Osteoblast (primary cell): ENCODE data around the gene ARPC1B. TPM values are rescaled to one million over a fixed set of nuclear protein-coding genes. Genes with fewer than 3 reads are reported as not detected.
A peak's percentile ranks its signal among the peaks of the same experiment; 100 is the strongest.
"Not testable (repeated sequence)": the region's sequence is repeated elsewhere in the genome, so short reads cannot be mapped to it uniquely, and the experiment has no call there.

ENCODE experiments used
- DNase-seq: peaks from one replicate; pipeline ENCODE4 v3.0.0; 2011; ENCODE audit warnings: low spot score, mixed read lengths; ENCODE audit not compliant: insufficient read length; ENCODE audit errors: missing footprints
- H2AFZ ChIP-seq: 2 replicates; pipeline ENCODE4 v1.6.0; 2011; ENCODE audit warnings: mild to moderate bottlenecking, low read length
- H3K27ac ChIP-seq: 2 replicates; pipeline ENCODE4 v1.5.1; 2011; ENCODE audit warnings: mild to moderate bottlenecking, low read depth, low read length, moderate library complexity
- H3K27me3 ChIP-seq: 2 replicates; pipeline ENCODE4 v1.6.0; 2012; ENCODE audit warnings: mild to moderate bottlenecking, control low read depth, inconsistent platforms, low read length, moderate library complexity; ENCODE audit not compliant: insufficient read depth
- H3K36me3 ChIP-seq: 2 replicates; pipeline ENCODE4 v1.5.1; 2011; ENCODE audit warnings: mild to moderate bottlenecking, low read length, control low read depth, moderate library complexity; ENCODE audit not compliant: insufficient read depth
- H3K4me1 ChIP-seq: 2 replicates; pipeline ENCODE4 v1.5.1; 2011; ENCODE audit warnings: mild to moderate bottlenecking, low read length, control low read depth, moderate library complexity; ENCODE audit not compliant: insufficient read depth
- H3K4me2 ChIP-seq: 2 replicates; pipeline ENCODE4 v1.6.0; 2011; ENCODE audit warnings: mild to moderate bottlenecking, low read length; ENCODE audit not compliant: insufficient read depth
- H3K4me3 ChIP-seq: fragments of 200-600 bp; sonication (generic); 3 replicates; pipeline ENCODE4 v1.5.1; 2012; ENCODE audit warnings: mild to moderate bottlenecking, low read length, inconsistent platforms; ENCODE audit not compliant: insufficient read depth
- H3K79me2 ChIP-seq: 2 replicates; pipeline ENCODE4 v1.6.0; 2012; ENCODE audit warnings: mild to moderate bottlenecking, low read length, control low read depth, inconsistent platforms; ENCODE audit not compliant: insufficient read depth
- H3K9me3 ChIP-seq: 2 replicates; pipeline ENCODE4 v1.5.1; 2011; ENCODE audit warnings: low read depth, low read length, control low read depth
- H4K20me1 ChIP-seq: 2 replicates; pipeline ENCODE4 v1.6.0; 2012; ENCODE audit warnings: mild to moderate bottlenecking, low read length, control low read depth; ENCODE audit not compliant: insufficient read depth
- total RNA-seq: library from RNA; depleted of rRNA; stranded (reverse); fragments of >200 nt; gene quantifications from 2 replicates; pipeline ENCODE4 v1.2.3, GENCODE V29; 2012
- TF ChIP-seq, protein P1 (sequence below): IDR thresholded peaks from 2 replicates; pipeline ENCODE4 v1.5.1; 2011; ENCODE audit warnings: mild to moderate bottlenecking, low read depth, low read length, moderate library complexity; ENCODE audit errors: extremely low read depth

The ARPC1B gene
- total RNA-seq, 1 donor: 273 TPM

DNA sequence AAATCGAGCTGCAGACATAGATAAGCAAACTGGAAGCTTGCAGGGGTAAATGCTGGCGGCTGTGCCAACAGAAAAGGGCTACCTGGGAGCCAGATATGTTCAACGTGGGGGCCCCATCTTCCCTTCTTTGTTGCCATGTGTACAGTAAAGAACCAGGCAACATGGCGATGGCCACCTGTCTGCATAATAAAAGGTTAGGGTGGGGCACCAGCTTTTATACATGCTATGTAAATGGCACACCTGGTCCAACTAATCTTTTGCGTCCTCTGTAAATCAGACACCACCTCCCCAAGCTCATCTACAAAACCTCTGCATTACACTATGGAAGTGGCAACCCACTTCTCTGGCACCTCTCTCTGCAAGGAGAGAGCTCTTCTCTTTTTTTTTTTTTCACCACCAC, 48.1 kb downstream of the ARPC1B start:
- TF ChIP-seq, protein P1, sequence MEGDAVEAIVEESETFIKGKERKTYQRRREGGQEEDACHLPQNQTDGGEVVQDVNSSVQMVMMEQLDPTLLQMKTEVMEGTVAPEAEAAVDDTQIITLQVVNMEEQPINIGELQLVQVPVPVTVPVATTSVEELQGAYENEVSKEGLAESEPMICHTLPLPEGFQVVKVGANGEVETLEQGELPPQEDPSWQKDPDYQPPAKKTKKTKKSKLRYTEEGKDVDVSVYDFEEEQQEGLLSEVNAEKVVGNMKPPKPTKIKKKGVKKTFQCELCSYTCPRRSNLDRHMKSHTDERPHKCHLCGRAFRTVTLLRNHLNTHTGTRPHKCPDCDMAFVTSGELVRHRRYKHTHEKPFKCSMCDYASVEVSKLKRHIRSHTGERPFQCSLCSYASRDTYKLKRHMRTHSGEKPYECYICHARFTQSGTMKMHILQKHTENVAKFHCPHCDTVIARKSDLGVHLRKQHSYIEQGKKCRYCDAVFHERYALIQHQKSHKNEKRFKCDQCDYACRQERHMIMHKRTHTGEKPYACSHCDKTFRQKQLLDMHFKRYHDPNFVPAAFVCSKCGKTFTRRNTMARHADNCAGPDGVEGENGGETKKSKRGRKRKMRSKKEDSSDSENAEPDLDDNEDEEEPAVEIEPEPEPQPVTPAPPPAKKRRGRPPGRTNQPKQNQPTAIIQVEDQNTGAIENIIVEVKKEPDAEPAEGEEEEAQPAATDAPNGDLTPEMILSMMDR: no peak
- H3K4me3 ChIP-seq: no peak overlapping the region
- DNase-seq: peak; percentile 21

DNA sequence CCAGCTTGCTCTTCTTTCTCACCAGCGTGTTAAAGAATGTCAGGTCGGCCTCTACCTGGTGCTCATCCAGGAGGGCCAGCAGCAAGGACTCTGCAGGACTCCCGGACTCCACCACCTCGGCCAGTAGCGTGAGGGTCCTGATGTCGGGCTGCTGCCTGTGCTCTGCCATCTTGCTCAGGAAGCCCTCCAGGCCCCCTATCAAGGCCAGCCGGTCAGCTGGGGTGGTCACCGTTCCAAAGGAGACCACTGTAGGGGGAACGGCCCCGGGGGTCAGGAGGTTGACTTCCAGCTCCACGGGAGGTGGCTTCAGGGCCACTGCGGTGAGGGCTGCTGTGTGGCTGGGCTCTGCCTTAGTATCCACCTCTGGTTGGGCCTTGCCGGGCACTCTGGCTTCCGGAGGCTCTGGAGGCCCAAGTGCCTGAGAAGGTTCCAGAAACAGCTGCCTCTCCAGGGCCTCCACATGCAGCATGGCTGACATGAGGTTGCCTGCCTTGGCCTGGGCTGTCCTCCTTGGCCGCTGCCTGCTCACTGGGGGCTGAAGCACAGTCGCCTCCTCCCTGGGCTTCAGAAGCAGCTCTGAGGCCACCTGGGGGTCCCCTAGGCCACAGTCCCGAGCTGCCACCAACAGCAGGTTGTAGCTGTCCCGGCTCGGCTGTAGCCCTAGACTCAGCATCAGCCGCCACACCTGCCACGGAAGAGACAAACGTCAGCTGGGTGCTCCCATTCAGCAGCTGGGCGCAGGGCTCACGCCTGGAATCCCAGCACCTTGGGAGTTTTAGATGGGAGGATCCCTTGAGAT, 50.6 kb downstream of the ARPC1B start:
- Histone ChIP-seq H3K9me3 (no peaks in the 10 kb centered on the region), H2AFZ (no peak overlapping the region), H3K4me2 (no peak overlapping the region), H3K36me3 (peaks cover 25% of the 10 kb centered on the region), H3K27ac (no peak overlapping the region), H3K79me2 (peaks cover 3% of the 10 kb centered on the region), H3K4me1 (no peaks in the 10 kb centered on the region), H3K4me3 (no peak overlapping the region), H4K20me1 (no peaks in the 10 kb centered on the region), H3K27me3 (no peaks in the 10 kb centered on the region)
- TF ChIP-seq, protein P1: no peak
- DNase-seq: peak; percentile 73

More for the DNA sequence above, 48.1 kb downstream of the ARPC1B start:
- H2AFZ ChIP-seq: no peak overlapping the region
- peaks cover 10% of the 10 kb centered on the region for H3K79me2 ChIP-seq
- no peaks in the 10 kb centered on the region for H3K27me3 ChIP-seq
- no peak overlapping the region for H3K4me2 ChIP-seq
- no peaks in the 10 kb centered on the region for H3K4me1 ChIP-seq
- H4K20me1 ChIP-seq: no peaks in the 10 kb centered on the region
- no peaks in the 10 kb centered on the region for H3K9me3 ChIP-seq
- H3K27ac ChIP-seq: no peak overlapping the region
- H3K36me3 ChIP-seq: peaks cover 46% of the 10 kb centered on the region

DNA sequence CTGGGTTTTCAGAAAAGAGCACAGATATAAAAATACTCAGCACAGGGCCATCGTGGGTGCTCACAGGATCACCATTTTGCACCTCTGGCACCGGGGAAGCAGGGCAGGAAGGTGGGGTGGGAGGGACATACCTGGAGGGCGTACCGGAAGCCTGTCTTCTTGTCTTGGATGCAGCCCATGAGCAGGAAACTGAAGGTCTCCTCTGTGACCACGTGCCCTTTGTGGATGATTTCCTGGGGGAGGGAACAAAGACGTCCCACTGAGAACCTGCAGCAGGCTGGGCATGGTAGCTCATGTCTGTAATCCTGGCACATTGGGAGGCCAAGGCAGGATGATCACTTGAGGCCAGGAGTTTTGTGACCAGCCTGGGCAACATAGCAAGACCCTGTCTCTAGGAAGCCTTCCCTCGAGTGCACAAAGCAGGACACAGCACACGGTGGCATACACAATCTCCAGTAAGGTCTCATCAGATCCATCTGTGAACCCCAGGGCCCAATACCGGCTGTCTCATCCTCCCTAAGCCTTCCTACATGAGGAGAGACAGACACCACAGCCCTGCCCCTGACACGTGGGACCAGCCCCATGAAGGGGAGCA, 54.5 kb downstream of the ARPC1B start:
- Histone ChIP-seq H3K27me3 (no peaks in the 10 kb centered on the region), H3K79me2 (no peaks in the 10 kb centered on the region), H3K4me1 (no peaks in the 10 kb centered on the region), H3K4me2 (no peak overlapping the region), H3K27ac (no peak overlapping the region), H2AFZ (no peak overlapping the region), H3K9me3 (no peaks in the 10 kb centered on the region), H3K36me3 (peaks cover 23% of the 10 kb centered on the region), H3K4me3 (no peak overlapping the region), H4K20me1 (no peaks in the 10 kb centered on the region)
- TF ChIP-seq, protein P1: no peak
- DNase-seq: peak; percentile 52

DNA sequence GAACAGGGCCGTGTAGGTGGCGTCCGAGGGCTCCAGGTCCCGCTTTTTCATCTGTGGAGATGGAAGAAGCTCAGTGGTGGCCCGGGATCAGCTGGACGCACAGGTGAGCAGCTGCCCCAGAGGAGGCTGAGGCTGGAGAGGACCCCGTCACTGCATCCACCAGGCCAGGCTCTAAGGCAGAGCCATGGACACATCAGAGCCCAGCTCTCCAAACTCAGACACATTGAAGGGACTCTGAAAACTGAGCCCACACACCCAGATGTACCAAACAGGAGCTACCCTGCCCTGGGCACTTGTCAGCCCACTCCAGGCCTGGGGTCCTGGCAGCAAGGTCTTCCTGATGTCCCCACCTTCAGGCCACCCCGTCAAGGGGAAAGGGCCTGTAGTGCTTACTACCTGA, 55.2 kb downstream of the ARPC1B start:
- H3K9me3 ChIP-seq: no peaks in the 10 kb centered on the region
- H3K36me3 ChIP-seq: peaks cover 26% of the 10 kb centered on the region
- H2AFZ ChIP-seq: no peak overlapping the region
- TF ChIP-seq, protein P1: no peak
- H3K27ac ChIP-seq: no peak overlapping the region
- no peak overlapping the region for H3K4me2 ChIP-seq
- no peaks in the 10 kb centered on the region for H4K20me1 ChIP-seq
- DNase-seq: peak; percentile 70
- no peak overlapping the region for H3K4me3 ChIP-seq
- H3K27me3 ChIP-seq: no peaks in the 10 kb centered on the region
- no peaks in the 10 kb centered on the region for H3K4me1 ChIP-seq
- no peaks in the 10 kb centered on the region for H3K79me2 ChIP-seq

DNA sequence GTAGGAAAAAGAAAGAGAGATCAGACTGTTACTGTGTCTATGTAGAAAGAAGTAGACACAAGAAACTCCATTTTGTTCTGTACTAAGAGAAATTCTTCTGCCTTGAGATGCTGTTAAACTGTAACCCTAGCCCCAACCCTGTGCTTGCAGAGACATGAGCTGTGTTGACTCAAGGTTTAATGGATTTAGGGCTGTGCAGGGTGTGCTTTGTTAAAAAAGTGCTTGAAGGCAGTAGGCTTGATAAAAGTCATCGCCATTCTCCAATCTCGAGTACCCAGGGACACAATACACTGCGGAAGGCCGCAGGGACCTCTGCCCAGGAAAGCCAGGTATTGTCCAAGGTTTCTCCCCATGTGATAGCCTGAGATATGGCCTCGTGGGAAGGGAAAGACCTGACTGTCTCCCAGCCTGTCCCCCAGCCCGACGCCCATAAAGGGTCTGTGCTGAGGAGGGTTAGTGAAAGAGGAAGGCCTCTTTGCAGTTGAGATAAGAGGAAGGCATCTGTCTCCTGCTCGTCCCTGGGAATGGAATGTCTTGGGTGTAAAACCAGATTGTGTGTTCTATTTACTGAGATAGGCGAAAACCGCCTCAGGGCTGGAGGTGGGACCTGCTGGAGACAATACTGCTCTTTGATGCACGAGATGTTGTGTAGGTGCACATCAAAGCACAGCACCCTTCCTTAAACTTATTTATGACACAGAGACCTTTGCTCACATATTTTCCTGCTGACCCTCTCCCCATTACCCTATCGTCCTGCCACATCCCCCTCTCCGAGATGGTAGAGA, 57.4 kb downstream of the ARPC1B start:
- H3K27me3 ChIP-seq, H3K4me2 ChIP-seq, H3K27ac ChIP-seq, H4K20me1 ChIP-seq, H3K79me2 ChIP-seq, H3K4me1 ChIP-seq, H3K4me3 ChIP-seq, H2AFZ ChIP-seq, H3K9me3 ChIP-seq: not testable (repeated sequence)
- peaks cover 30% of the 10 kb centered on the region for H3K36me3 ChIP-seq
- DNase-seq: peak; percentile 3
